NK-92 (cell line): ENCODE results near the gene MFSD8.
"Not testable (repeated sequence)": the region's sequence is repeated elsewhere in the genome, so short reads cannot be mapped to it uniquely, and the experiment has no call there.

Experiments
- DNase-seq: peaks from one replicate; lab custom pipeline; 2025; ENCODE audit not compliant: unreplicated experiment; lab: John Stamatoyannopoulos, UW

MFSD8 gene

GRCh38 chr4:127936974-127937373 lies 28.0 kb downstream of the MFSD8 start:
- no peak for DNase-seq

DNA sequence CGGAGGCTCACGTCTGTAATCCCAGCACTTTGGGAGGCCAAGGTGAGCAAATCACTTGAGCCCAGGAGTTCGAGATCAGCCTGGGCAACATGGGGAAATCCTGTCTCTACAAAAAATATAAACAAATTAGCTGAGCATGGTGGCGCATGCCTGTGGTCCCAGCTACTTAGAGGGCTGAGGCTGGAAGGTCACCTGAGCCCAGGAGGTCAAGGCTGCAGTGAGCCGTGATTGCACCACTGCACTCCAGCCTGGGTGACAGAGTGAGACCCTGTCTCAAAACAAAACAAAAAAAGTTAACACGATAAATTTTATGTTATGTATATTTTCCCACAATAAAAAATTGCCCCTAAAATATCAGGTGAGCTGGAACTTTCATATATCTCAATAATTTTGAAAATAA lies 33.1 kb downstream of the MFSD8 start:
- DNase-seq = not testable (repeated sequence)

DNA sequence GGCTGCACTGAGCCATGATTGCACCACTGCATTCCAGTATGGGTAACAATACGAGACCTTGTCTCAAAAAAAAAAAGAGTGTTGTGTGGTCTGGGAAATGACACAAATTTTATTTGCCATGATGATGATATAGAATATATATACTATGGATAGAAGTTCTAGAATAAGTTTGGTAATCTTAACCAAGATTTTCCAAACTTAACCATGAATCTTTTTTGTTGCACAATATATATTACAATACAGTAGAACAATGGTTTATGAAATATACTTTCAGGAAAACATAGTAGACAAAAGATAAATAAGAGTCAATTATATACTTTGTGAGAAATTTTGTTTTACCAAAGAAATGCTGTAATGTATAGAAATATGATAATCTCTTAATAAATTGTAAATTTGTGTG lies 34.8 kb downstream of the MFSD8 start:
- no peak for DNase-seq

DNA sequence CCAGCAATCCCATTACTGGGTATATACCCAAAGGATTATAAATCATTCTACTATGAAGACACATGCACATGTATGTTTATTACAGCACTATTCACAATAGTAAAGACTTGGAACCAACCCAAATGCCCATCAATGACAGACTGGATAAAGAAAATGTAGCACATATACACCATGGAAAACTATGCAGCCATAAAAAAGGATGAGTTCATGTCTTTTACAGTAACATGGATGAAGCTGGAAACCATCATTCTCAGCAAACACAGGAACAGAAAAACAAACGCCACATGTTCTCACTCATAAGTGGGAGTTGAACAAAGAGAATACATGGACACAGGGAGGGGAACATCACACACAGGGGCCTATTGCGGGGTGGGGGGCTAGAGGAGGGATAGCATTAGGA lies 39.3 kb downstream of the MFSD8 start:
- DNase-seq = not testable (repeated sequence)

- DNase-seq = no peak
Measured at GRCh38 chr4:127922226-127922625, 42.7 kb downstream of the MFSD8 start.

GRCh38 chr4:127920521-127920920 lies 44.5 kb downstream of the MFSD8 start:
- DNase-seq = no peak

DNA sequence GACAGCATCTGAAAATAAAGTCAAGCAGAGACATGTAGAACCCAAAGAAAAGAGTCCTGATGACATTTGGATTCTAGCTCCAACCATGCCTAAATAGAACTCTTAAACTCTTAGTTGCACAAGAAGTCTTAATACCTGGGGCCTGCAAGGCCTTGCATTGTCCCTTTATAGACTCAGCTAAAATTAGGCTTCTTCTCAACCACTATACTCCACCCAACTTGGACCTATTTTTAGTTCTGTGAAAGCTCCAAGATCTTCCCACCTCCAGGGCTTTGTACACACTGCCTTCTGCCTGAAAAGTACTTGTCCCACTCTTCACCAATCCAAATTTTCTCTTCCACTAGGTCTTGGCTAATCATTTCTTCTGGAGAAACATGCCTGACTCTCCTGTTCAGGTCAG lies 47.8 kb downstream of the MFSD8 start:
- no peak for DNase-seq

- no peak for DNase-seq
Measured at GRCh38 chr4:127916512-127916911, 48.5 kb downstream of the MFSD8 start.

GRCh38 chr4:127905029-127905428 lies 59.9 kb downstream of the MFSD8 start:
- DNase-seq = no peak

DNA sequence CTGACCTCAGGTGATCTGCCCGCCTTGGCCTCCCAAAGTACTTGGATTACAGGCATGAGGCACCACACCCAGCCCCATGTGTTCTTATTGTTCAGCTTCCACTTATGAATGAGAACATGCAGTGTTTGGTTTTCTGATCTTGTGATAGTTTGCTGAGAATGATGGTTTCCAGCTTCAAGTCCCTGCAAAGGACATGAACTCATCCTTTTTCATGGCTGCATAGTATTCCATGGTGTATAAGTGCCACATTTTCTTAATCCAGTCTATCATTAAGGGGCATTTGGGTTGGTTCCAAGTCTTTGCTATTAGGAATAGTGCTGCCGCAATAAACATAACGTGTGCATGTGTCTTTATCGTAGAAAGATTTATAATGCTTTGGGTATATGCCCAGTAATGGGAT lies 65.3 kb downstream of the MFSD8 start:
- DNase-seq = not testable (repeated sequence)

DNA sequence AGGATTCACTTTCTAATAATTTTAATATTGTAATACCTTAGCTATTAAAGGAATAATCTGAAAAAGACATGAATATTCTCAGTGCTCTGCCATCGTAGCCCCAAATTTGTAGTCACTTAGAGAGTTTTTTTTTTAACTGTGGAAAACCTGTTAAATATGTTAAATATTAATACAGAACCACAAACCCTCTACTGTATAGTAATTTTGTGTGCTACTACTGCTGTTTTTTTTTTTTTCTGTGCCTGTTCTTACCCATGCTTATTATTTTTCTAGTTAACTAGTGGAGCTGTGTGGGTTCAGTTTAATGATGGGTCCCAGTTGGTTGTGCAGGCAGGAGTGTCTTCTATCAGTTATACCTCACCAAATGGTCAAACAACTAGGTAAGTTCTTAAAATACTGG lies 68.4 kb downstream of the MFSD8 start:
- DNase-seq = no peak

DNA sequence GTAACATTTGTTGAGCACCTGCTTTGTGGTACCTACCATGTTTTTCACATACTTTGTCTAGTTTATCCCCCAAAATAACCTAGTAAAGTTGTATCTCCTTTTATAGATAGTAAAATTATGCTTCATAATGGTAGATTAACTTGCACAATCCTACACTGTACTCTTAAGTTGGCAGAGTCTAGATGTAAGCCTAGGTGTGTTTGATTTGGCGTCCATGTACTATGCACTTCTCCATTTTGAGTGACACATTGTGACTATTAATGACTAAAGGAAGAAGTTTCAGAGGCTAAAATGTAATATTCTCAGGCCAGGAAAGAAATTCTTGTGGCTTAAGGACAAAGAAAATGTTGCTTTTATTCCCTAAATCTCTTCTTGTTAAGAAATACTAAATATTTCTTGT lies 68.9 kb downstream of the MFSD8 start:
- DNase-seq = no peak

GRCh38 chr4:127889903-127890302 lies 75.1 kb downstream of the MFSD8 start:
- DNase-seq = no peak

DNA sequence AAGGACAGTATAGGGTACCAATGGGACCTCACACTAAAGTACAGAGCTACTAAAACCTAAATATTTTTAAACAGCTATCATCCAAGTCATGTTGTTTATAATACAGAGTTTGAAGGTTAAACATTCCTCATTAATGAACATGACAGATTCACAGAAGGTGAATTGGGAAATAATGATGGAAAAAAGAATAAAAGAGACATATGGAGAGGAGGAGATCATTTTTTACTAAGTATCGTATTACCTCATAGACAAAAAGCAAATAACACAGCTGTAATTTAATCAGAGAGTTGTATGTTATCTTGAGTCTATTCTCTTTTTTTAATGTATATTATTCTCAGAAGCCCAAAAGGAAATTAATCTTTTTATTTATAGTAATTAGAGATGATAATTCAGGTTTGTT lies 76.4 kb downstream of the MFSD8 start:
- no peak for DNase-seq

- no peak for DNase-seq
Measured at GRCh38 chr4:127881563-127881864, 83.5 kb downstream of the MFSD8 start.

- DNase-seq = peak; percentile 58
Measured at GRCh38 chr4:127880763-127881562, 84.0 kb downstream of the MFSD8 start, which contains the start of gene PLK4. Gene PLK4 (plus strand): TSS chr4:127880893. CDS start chr4:127881135, 242 bp downstream.

- no peak for DNase-seq
Measured at GRCh38 chr4:127875791-127876190, 89.2 kb downstream of the MFSD8 start.

DNA sequence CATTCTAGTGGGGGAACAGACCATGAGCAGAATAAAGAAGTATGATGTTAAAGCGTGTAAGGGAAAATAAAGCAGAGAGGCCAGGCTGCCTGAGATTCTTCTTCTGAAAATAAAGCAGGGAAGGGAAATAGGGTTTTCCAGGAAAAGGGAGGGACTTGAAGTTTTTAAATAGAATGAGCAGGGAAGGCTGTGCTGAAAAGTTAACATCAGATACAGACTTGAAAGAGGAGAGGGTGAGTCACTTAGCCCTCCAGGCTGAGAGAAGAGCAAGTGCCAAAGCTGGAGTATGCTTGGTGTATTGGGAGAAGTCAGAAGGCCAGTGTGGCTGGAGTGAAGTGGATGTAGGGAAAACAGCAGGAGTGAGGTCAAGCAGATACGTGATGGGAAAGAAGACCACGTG lies 94.3 kb downstream of the MFSD8 start:
- DNase-seq = no peak

DNA sequence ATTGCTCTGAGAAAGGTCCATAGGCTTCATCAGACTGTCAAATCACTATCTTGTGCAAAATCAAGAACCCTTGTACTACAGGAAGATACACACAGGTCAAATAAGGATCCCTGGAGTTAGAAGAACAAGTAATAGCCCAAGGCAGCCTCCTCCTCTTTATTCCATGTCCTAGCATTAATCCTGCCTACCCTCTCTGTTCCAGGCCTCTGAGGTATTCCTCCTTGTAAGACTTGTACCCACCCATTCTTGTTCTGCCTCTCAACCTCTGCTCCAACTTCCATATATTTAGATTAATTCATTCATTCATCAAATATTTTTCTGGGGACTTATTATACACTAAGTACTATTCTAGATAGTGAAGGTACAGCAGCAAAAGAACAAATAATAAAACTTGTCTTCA lies 94.7 kb downstream of the MFSD8 start:
- no peak for DNase-seq

GRCh38 chr4:127868196-127868595 lies 96.8 kb downstream of the MFSD8 start:
- DNase-seq = no peak
